Daoy (cell line): ENCODE measurements around the gene LINGO1. TPM values are rescaled to one million over a fixed set of nuclear protein-coding genes. Genes with fewer than 3 reads are reported as not detected.
A peak's percentile ranks its signal among the peaks of the same experiment; 100 is the strongest.

Source experiments
- DNase-seq: peaks from one replicate; pipeline ENCODE4 v3.0.0-alpha.2; 2015; ENCODE audit warnings: low read depth
- total RNA-seq: library from RNA; depleted of rRNA; stranded (reverse); fragments of >200 nt; shearing (Covaris generic); gene quantifications from 2 replicates; pipeline ENCODE4 v1.2.3, GENCODE V29; 2014

LINGO1 gene
- total RNA-seq, 1 experiment from 2014 or later = 0.11 TPM

- no peak for DNase-seq
These were observed 16.6 kb downstream of the LINGO1 start for GRCh38 chr15:77616072-77616471.

- no peak for DNase-seq
These were observed 17.2 kb downstream of the LINGO1 start for GRCh38 chr15:77615472-77615871.

- no peak for DNase-seq
These were observed 18.4 kb downstream of the LINGO1 start for GRCh38 chr15:77614251-77614806.

DNA sequence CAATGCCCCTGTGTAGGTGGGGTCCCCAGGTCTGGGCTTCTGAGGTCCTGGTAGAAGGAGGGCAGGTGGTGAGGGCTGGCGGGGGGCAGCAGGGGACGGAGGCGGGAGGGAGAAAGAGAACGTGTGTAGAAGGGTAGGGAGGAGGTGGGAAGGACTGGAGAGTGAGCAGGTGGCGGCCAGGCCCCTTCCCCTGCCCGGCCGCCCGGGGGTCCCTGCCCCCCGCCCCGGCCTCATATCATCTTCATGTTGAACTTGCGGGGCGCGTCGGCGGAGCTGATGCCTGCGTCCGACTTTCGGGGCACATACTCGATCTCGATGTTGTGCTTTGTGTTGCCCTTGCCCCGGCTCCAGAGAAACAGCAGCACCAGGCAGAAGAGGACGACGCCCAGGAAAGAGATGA lies 18.9 kb downstream of the LINGO1 start:
- DNase-seq = no peak

GRCh38 chr15:77612958-77613601 lies 19.6 kb downstream of the LINGO1 start:
- no peak for DNase-seq

GRCh38 chr15:77611767-77612166 lies 20.9 kb downstream of the LINGO1 start:
- DNase-seq = peak; percentile 62

- DNase-seq = no peak
These were observed 22.0 kb downstream of the LINGO1 start for GRCh38 chr15:77610731-77611130.

DNA sequence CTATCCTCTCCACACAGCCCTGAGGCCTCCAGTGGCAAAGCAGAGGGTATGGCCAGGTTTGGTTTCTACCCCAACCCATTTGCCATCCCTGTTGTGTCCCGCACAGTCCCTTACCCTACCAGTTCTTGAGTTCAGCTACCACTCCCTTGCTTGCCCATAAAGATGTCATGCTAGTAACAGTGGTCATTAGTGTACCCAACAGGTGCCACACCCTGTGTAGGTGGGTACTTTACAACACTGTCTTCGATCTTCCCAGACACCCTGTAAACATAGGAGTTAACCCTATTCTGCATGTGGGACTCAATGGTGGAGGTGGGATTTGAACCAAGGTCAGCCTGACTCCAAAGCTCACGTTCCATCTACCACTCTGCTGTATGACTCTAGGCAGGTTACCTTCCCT lies 23.2 kb downstream of the LINGO1 start:
- no peak for DNase-seq

DNA sequence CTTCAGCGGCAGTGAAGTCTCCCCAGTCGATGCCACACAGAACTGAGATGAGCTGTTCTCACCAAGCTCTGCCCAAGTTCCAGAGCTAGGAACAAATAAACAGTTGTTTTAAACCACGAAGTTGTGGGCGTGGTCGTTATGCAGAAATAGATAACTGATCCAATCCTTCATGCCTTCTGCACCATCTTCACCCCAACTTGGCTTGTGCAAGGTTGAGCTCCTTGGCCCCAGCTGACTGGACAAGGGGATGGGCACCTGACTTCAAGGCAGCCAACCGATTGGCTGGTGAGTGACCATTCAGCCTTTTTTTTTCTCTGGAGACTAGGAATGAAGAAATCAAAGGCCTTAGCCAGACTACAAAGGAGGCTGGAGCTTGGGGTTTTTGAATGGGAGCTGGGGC lies 23.9 kb downstream of the LINGO1 start:
- DNase-seq = no peak

- no peak for DNase-seq
These were observed 24.8 kb downstream of the LINGO1 start for GRCh38 chr15:77607894-77608261.

- DNase-seq = peak; percentile 51
These were observed 25.4 kb downstream of the LINGO1 start for GRCh38 chr15:77607111-77607893.

- DNase-seq = peak; percentile 43
These were observed 26.3 kb downstream of the LINGO1 start for GRCh38 chr15:77606142-77607034.

GRCh38 chr15:77605547-77605946 lies 27.2 kb downstream of the LINGO1 start:
- no peak for DNase-seq

GRCh38 chr15:77604973-77605372 lies 27.7 kb downstream of the LINGO1 start:
- no peak for DNase-seq

GRCh38 chr15:77603611-77604336 lies 28.9 kb downstream of the LINGO1 start:
- no peak for DNase-seq

DNA sequence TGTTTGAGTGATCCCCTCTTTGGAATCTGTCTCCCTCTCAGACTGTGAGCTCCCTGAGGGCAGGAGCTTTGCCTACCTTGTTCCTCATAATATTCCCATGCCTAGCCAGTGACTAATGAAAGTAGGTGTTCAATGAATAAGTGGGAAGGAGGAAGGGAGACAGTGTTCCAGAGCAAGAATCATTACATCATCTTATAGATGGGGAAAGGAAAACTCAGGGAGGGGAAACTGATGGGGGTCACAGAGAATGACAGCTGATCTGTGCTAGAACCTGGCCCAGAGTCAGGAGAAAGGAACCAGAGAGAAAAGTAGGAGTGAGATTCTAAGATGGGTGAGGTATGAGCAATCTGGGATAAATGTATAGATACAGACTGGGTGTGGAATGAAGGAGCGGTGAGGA lies 29.9 kb downstream of the LINGO1 start:
- DNase-seq = no peak

GRCh38 chr15:77599899-77600298 lies 32.8 kb downstream of the LINGO1 start:
- peak; percentile 63 for DNase-seq

DNA sequence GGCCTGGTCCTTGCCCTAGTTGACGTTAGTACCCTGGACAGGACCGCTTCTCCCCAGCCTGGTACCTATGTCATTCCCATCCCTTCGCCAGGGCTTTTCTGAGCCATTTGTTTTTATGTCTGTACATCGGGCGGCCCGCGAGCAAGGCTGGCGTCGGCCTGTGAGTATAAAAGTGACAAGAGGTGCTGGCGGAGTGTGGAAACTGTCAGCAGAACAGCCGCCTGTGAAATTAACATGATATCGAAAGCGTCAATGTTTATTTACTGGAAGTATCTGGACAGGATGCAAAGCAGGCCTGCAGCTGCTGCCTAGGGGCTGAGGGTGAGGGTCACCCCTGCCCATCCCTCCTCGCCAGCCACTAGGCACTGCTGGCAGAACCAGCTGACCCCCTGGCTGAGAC lies 33.4 kb downstream of the LINGO1 start:
- no peak for DNase-seq

DNA sequence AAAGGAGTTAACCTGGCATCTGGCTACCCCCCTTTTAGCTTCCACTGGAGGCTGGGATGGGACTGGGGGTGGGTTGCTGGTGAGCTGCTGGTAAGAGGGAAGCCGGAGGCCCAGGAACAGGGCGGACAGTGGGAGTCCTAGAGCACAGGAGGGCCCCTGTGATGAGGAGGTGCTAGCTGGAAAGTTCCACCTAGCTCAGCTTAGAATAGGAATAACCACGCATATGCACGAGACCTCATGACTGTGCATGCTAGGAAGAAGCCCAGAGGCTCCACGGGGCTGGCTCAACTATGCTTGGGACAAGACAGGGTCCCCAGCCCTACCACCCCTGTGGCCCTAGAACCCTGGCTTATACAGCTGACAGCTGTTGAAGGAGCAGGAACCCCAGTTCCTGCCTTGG lies 34.1 kb downstream of the LINGO1 start:
- DNase-seq = no peak

DNA sequence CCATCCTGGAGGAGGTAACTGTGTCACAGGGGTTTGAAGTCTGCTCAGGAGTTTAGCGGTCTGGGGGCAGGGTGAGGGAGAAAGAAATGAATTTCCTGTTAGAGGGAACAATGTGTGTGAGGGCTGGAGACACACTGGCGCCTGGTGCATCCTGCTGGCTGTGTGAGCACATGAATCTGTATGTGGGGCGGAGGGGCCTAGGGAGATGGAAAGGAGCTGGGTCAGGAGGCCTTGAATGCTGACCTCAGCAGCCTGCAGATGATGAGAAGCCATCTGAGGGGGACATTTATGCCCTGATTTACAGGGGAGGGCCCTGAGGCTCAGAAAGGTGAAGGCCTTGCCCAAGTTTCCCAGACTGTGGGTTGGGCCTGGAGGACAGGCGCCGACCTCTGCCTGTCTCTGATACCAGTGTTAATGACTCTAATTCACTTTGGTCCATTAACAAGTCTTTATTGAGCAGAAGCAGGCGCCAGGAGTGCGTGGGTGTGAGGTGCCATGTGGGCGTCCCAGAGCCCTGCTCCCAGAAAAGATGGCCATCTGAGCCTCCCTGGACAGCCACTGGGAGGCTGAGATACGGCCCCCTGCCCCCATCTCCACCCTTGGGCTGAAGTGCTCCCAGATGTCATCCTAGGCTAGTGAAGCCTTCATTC lies 34.8 kb downstream of the LINGO1 start:
- no peak for DNase-seq
